Glutamatergic neuron (in vitro differentiated cells): ENCODE measurements around the gene CRHR1. TPM values are rescaled to one million over a fixed set of nuclear protein-coding genes. Genes with fewer than 3 reads are reported as not detected.

Experiments
- DNase-seq: peaks from one replicate; pipeline ENCODE4 v3.0.0; 2022
- H3K27ac Mint-ChIP-seq: one replicate; pipeline ENCODE4 v1.8.0; 2020; ENCODE audit warnings: mild to moderate bottlenecking, mixed read lengths, inconsistent platforms; ENCODE audit not compliant: unreplicated experiment
- H3K27me3 Mint-ChIP-seq: one replicate; pipeline ENCODE4 v1.8.0; 2020; ENCODE audit warnings: mild to moderate bottlenecking, moderate library complexity, mixed read lengths, inconsistent platforms; ENCODE audit not compliant: unreplicated experiment
- H3K36me3 Mint-ChIP-seq: one replicate; pipeline ENCODE4 v1.8.0; 2020; ENCODE audit warnings: mild to moderate bottlenecking, mixed read lengths, inconsistent platforms; ENCODE audit not compliant: unreplicated experiment
- H3K4me1 Mint-ChIP-seq: one replicate; pipeline ENCODE4 v1.8.0; 2020; ENCODE audit warnings: mild to moderate bottlenecking, low read depth, mixed read lengths, inconsistent platforms; ENCODE audit not compliant: unreplicated experiment
- H3K4me3 Mint-ChIP-seq: one replicate; pipeline ENCODE4 v1.8.0; 2020; ENCODE audit warnings: mild to moderate bottlenecking, mixed read lengths, inconsistent platforms; ENCODE audit not compliant: unreplicated experiment
- H3K9me3 Mint-ChIP-seq: one replicate; pipeline ENCODE4 v1.8.0; 2020; ENCODE audit warnings: mild to moderate bottlenecking, moderate library complexity, mixed read lengths, inconsistent platforms; ENCODE audit not compliant: unreplicated experiment
- total RNA-seq: library from RNA; stranded (reverse); fragmentation: NEBNext Ultra II Directional; extraction: Animal tissue kit (Norgen Biotek cat#: 25700); gene quantifications from one replicate; pipeline ENCODE4 v1.2.1, GENCODE V29; 2021; ENCODE audit not compliant: unreplicated experiment
- TF ChIP-seq, protein P1 (sequence below): fragments of 200-600 bp; sonication (generic); IDR thresholded peaks from one replicate; pipeline ENCODE4 v1.5.0; 2021; ENCODE audit not compliant: partially characterized antibody, unreplicated experiment

The CRHR1 gene
- total RNA-seq, 1 donor from 2014 or later, result 0.71 TPM

GRCh38 chr17:45771271-45771959, 12.7 kb upstream of the CRHR1 start:
- Mint-ChIP-seq H3K36me3 (no peaks in the 10 kb centered on the region), H3K4me1 (peaks cover 13% of the 10 kb centered on the region), H3K9me3 (peaks cover 7% of the 10 kb centered on the region), H3K27ac (peak overlapping the region; percentile 45), H3K4me3 (peak overlapping the region; percentile 76), H3K27me3 (peaks cover 4% of the 10 kb centered on the region)
- TF ChIP-seq, protein P1, sequence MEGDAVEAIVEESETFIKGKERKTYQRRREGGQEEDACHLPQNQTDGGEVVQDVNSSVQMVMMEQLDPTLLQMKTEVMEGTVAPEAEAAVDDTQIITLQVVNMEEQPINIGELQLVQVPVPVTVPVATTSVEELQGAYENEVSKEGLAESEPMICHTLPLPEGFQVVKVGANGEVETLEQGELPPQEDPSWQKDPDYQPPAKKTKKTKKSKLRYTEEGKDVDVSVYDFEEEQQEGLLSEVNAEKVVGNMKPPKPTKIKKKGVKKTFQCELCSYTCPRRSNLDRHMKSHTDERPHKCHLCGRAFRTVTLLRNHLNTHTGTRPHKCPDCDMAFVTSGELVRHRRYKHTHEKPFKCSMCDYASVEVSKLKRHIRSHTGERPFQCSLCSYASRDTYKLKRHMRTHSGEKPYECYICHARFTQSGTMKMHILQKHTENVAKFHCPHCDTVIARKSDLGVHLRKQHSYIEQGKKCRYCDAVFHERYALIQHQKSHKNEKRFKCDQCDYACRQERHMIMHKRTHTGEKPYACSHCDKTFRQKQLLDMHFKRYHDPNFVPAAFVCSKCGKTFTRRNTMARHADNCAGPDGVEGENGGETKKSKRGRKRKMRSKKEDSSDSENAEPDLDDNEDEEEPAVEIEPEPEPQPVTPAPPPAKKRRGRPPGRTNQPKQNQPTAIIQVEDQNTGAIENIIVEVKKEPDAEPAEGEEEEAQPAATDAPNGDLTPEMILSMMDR, result no peak
- peak; percentile 38 for DNase-seq

- H3K36me3 Mint-ChIP-seq, result no peaks in the 10 kb centered on the region
- H3K4me1 Mint-ChIP-seq, result peaks cover 10% of the 10 kb centered on the region
- DNase-seq, result no peak
- TF ChIP-seq, protein P1, result no peak
- no peak overlapping the region for H3K27ac Mint-ChIP-seq
- no peak overlapping the region for H3K4me3 Mint-ChIP-seq
- H3K27me3 Mint-ChIP-seq, result peaks cover 6% of the 10 kb centered on the region
- peaks cover 3% of the 10 kb centered on the region for H3K9me3 Mint-ChIP-seq
These were observed 9.0 kb upstream of the CRHR1 start for GRCh38 chr17:45775148-45775547.

- Mint-ChIP-seq H3K9me3 (peaks cover 3% of the 10 kb centered on the region), H3K27ac (no peak overlapping the region), H3K4me3 (no peak overlapping the region), H3K27me3 (peaks cover 6% of the 10 kb centered on the region), H3K4me1 (peaks cover 10% of the 10 kb centered on the region), H3K36me3 (no peaks in the 10 kb centered on the region)
- TF ChIP-seq, protein P1, result no peak
- no peak for DNase-seq
These were observed 8.5 kb upstream of the CRHR1 start for GRCh38 chr17:45775576-45776011.

DNA sequence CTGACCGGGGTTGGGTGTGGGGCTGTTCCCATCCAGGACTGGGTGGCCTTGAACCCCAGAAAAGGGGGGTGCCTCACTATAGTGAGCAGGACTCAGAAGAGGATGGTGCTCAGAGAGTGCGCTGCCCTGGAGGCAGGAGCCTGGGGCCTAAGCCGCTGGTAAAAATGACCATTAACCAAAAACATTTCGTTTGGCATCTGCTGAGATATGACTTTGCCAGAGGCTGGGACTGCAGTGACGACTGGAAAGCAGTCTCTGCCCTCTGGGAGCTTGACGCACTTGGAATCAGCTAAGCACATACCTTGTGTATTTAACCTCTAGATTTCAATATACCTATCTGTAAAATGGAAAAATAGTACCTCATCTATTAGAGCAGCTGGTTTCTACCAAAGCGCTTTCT, 7.2 kb upstream of the CRHR1 start:
- Mint-ChIP-seq H3K9me3 (peaks cover 3% of the 10 kb centered on the region), H3K4me3 (no peak overlapping the region), H3K27me3 (peaks cover 7% of the 10 kb centered on the region), H3K27ac (no peak overlapping the region), H3K36me3 (no peaks in the 10 kb centered on the region), H3K4me1 (peaks cover 2% of the 10 kb centered on the region)
- TF ChIP-seq, protein P1, result no peak
- DNase-seq, result no peak

GRCh38 chr17:45777388-45777787, 6.7 kb upstream of the CRHR1 start:
- TF ChIP-seq, protein P1, result no peak
- DNase-seq, result no peak
- peaks cover 11% of the 10 kb centered on the region for H3K27me3 Mint-ChIP-seq

More at GRCh38 chr17:45777388-45777787, 6.7 kb upstream of the CRHR1 start:
- Mint-ChIP-seq H3K27ac (no peak overlapping the region), H3K9me3 (peaks cover 6% of the 10 kb centered on the region), H3K4me3 (no peak overlapping the region), H3K36me3 (no peaks in the 10 kb centered on the region), H3K4me1 (peaks cover 2% of the 10 kb centered on the region)
